Muscle of leg (tissue), 11 donors: ENCODE data around the gene ATP8B4. TPM values are rescaled to one million over a fixed set of nuclear protein-coding genes. Genes with fewer than 3 reads are reported as not detected.

Experiments
- DNase-seq: peaks from one replicate; pipeline ENCODE4 v3.0.0; 2013
- H3K27ac ChIP-seq: one replicate; pipeline ENCODE4 v1.5.1; 2013; ENCODE audit warnings: mild to moderate bottlenecking, low read length, control low read depth
- H3K27me3 ChIP-seq: one replicate; pipeline ENCODE4 v1.6.1; 2013; ENCODE audit warnings: low read length; ENCODE audit not compliant: control insufficient read depth, insufficient read depth
- H3K36me3 ChIP-seq: one replicate; pipeline ENCODE4 v1.6.1; 2013; ENCODE audit warnings: low read length; ENCODE audit not compliant: control insufficient read depth, insufficient read depth
- H3K4me1 ChIP-seq: one replicate; pipeline ENCODE4 v1.6.1; 2013; ENCODE audit warnings: low read length; ENCODE audit not compliant: control insufficient read depth, insufficient read depth
- H3K4me3 ChIP-seq: one replicate; pipeline ENCODE4 v1.5.1; 2013; ENCODE audit warnings: low read length, control low read depth
- H3K9me3 ChIP-seq: replicated peaks from 2 replicates; pipeline ENCODE4 v1.6.1; 2013; ENCODE audit warnings: low read depth, low read length; ENCODE audit not compliant: control insufficient read depth
- WGBS: methylation state at CpG from one replicate; pipeline ENCODE4 v1.1.5; 2013; ENCODE audit warnings: missing lambda C conversion rate; ENCODE audit not compliant: insufficient coverage; 5-methylcytosine and 5-hydroxymethylcytosine counted together
- polyA plus RNA-seq, 8 donors: library from polyadenylated mRNA; unstranded; fragments of 120-200 nt; gene quantifications; one replicate each; pipeline versions ENCODE4 v1.2.1 to v1.2.3, GENCODE V29; 2013; ENCODE audit warnings: inconsistent platforms in 1 of 8, low replicate concordance in 1 of 8; ENCODE audit not compliant: insufficient read length in 8 of 8, insufficient read depth in 1 of 8
- total RNA-seq: library from RNA; stranded (reverse); fragments of 120-200 nt; gene quantifications from one replicate; pipeline ENCODE4 v1.2.4, GENCODE V29; 2013

ATP8B4 gene
- total and polyA plus RNA-seq, 9 donors, result 2.6 to 5.2 (median 3.6) TPM

GRCh38 chr15:50066202-50066601, 52.8 kb downstream of the ATP8B4 start:
- no peaks in the 10 kb centered on the region for H3K4me1 ChIP-seq
- no peaks in the 10 kb centered on the region for H3K36me3 ChIP-seq
- WGBS, result no CpG with 5 or more reads among the region's 2 CpGs
- H3K9me3 ChIP-seq, result no peaks in the 10 kb centered on the region
- peak; percentile 66 for DNase-seq
- no peaks in the 10 kb centered on the region for H3K27me3 ChIP-seq
- H3K27ac ChIP-seq, result no peak overlapping the region
- H3K4me3 ChIP-seq, result no peak overlapping the region

- WGBS, result no CpG with 5 or more reads among the region's 2 CpGs
- no peaks in the 10 kb centered on the region for H3K27me3 ChIP-seq
- H3K4me1 ChIP-seq, result no peaks in the 10 kb centered on the region
- no peaks in the 10 kb centered on the region for H3K36me3 ChIP-seq
- no peaks in the 10 kb centered on the region for H3K9me3 ChIP-seq
- no peak overlapping the region for H3K4me3 ChIP-seq
- DNase-seq, result no peak
- no peak overlapping the region for H3K27ac ChIP-seq
Measured at GRCh38 chr15:50065279-50065678, 53.8 kb downstream of the ATP8B4 start.

GRCh38 chr15:50064673-50065072, 54.4 kb downstream of the ATP8B4 start:
- Histone ChIP-seq H3K4me1 (no peaks in the 10 kb centered on the region), H3K4me3 (no peak overlapping the region), H3K36me3 (no peaks in the 10 kb centered on the region), H3K27ac (no peak overlapping the region), H3K27me3 (no peaks in the 10 kb centered on the region), H3K9me3 (no peaks in the 10 kb centered on the region)
- no CpG with 5 or more reads among the region's 4 CpGs for WGBS
- DNase-seq, result no peak

- no peaks in the 10 kb centered on the region for H3K27me3 ChIP-seq
- no peak overlapping the region for H3K4me3 ChIP-seq
- H3K36me3 ChIP-seq, result no peaks in the 10 kb centered on the region
- H3K4me1 ChIP-seq, result no peaks in the 10 kb centered on the region
- no peak for DNase-seq
- H3K9me3 ChIP-seq, result no peaks in the 10 kb centered on the region
- WGBS, result no CpG with 5 or more reads among the region's 2 CpGs
- no peak overlapping the region for H3K27ac ChIP-seq
Measured at GRCh38 chr15:50063226-50063625, 55.8 kb downstream of the ATP8B4 start.

GRCh38 chr15:50061503-50061902, 57.5 kb downstream of the ATP8B4 start:
- Histone ChIP-seq H3K9me3 (no peaks in the 10 kb centered on the region), H3K36me3 (no peaks in the 10 kb centered on the region), H3K27me3 (no peaks in the 10 kb centered on the region), H3K27ac (no peak overlapping the region), H3K4me1 (peaks cover 2% of the 10 kb centered on the region), H3K4me3 (no peak overlapping the region)
- DNase-seq, result no peak

- no peak overlapping the region for H3K4me3 ChIP-seq
- H3K27ac ChIP-seq, result no peak overlapping the region
- 90% methylated on average over 2 of the region's 5 CpGs for WGBS
- peaks cover 2% of the 10 kb centered on the region for H3K4me1 ChIP-seq
- no peaks in the 10 kb centered on the region for H3K27me3 ChIP-seq
- no peaks in the 10 kb centered on the region for H3K36me3 ChIP-seq
- no peak for DNase-seq
- H3K9me3 ChIP-seq, result no peaks in the 10 kb centered on the region
Measured at GRCh38 chr15:50059883-50060282, 59.1 kb downstream of the ATP8B4 start.

- H3K27ac ChIP-seq, result no peak overlapping the region
- H3K4me3 ChIP-seq, result no peak overlapping the region
- H3K9me3 ChIP-seq, result no peaks in the 10 kb centered on the region
- H3K36me3 ChIP-seq, result no peaks in the 10 kb centered on the region
- no peaks in the 10 kb centered on the region for H3K27me3 ChIP-seq
- WGBS, result no CpG with 5 or more reads among the region's 5 CpGs
- no peak for DNase-seq
- peaks cover 2% of the 10 kb centered on the region for H3K4me1 ChIP-seq
Measured at GRCh38 chr15:50059203-50059772, 59.7 kb downstream of the ATP8B4 start.

GRCh38 chr15:50057905-50058639, 61.0 kb downstream of the ATP8B4 start:
- Histone ChIP-seq H3K27me3 (no peaks in the 10 kb centered on the region), H3K4me3 (no peak overlapping the region), H3K27ac (no peak overlapping the region), H3K36me3 (no peaks in the 10 kb centered on the region), H3K4me1 (peaks cover 2% of the 10 kb centered on the region), H3K9me3 (no peaks in the 10 kb centered on the region)
- peak; percentile 69 for DNase-seq
- WGBS, result 0% methylated on average over 1 of the region's 5 CpGs

GRCh38 chr15:50057196-50057595, 61.8 kb downstream of the ATP8B4 start:
- 100% methylated on average over 1 of the region's 4 CpGs for WGBS
- no peaks in the 10 kb centered on the region for H3K27me3 ChIP-seq
- DNase-seq, result no peak
- no peak overlapping the region for H3K4me3 ChIP-seq
- H3K36me3 ChIP-seq, result no peaks in the 10 kb centered on the region
- no peaks in the 10 kb centered on the region for H3K9me3 ChIP-seq
- H3K27ac ChIP-seq, result no peak overlapping the region
- H3K4me1 ChIP-seq, result peaks cover 2% of the 10 kb centered on the region

GRCh38 chr15:50055750-50056157, 63.3 kb downstream of the ATP8B4 start:
- H3K9me3 ChIP-seq, result no peaks in the 10 kb centered on the region
- peaks cover 2% of the 10 kb centered on the region for H3K4me1 ChIP-seq
- no peaks in the 10 kb centered on the region for H3K27me3 ChIP-seq
- DNase-seq, result no peak
- H3K4me3 ChIP-seq, result no peak overlapping the region
- H3K36me3 ChIP-seq, result no peaks in the 10 kb centered on the region
- H3K27ac ChIP-seq, result peak overlapping the region; percentile 17
- WGBS, result 90% methylated on average over 3 of the region's 5 CpGs
